H9 (cell line): Measurements from ENCODE around the gene MICB. TPM values are rescaled to one million over a fixed set of nuclear protein-coding genes. Genes with fewer than 3 reads are reported as not detected.

Experiments
- DNase-seq: peaks from one replicate; pipeline ENCODE4 v3.0.0-alpha.2; 2017
- H2AFZ ChIP-seq: one replicate; pipeline ENCODE4 v1.6.1; 2013; ENCODE audit warnings: mild to moderate bottlenecking, low read length, control low read depth, moderate library complexity
- H2AK5ac ChIP-seq: 2 replicates; pipeline ENCODE4 v1.6.1; 2013; ENCODE audit warnings: low read length, control low read depth, mixed read lengths; ENCODE audit not compliant: insufficient read length
- H2BK120ac ChIP-seq: one replicate; pipeline ENCODE4 v1.6.1; 2013; ENCODE audit warnings: low read depth, mild to moderate bottlenecking, low read length, control low read depth, inconsistent platforms; ENCODE audit not compliant: poor library complexity, severe bottlenecking
- H2BK12ac ChIP-seq: 2 replicates; pipeline ENCODE4 v1.6.1; 2013; ENCODE audit warnings: low read length, control low read depth, mixed read lengths, low read depth; ENCODE audit not compliant: insufficient read length
- H2BK15ac ChIP-seq: 2 replicates; pipeline ENCODE4 v1.6.1; 2013; ENCODE audit warnings: low read depth, low read length, control low read depth
- H2BK20ac ChIP-seq: one replicate; pipeline ENCODE4 v1.6.1; 2013; ENCODE audit warnings: low read depth, mild to moderate bottlenecking, low read length, control low read depth, inconsistent platforms; ENCODE audit not compliant: poor library complexity, severe bottlenecking
- H2BK5ac ChIP-seq: 2 replicates; pipeline ENCODE4 v1.6.1; 2013; ENCODE audit warnings: low read length, control low read depth, mixed read lengths; ENCODE audit not compliant: insufficient read length
- H3K14ac ChIP-seq: 2 replicates; pipeline ENCODE4 v1.6.1; 2013; ENCODE audit warnings: low read length, control low read depth; ENCODE audit not compliant: insufficient read depth
- H3K18ac ChIP-seq: 2 replicates; pipeline ENCODE4 v1.6.1; 2013; ENCODE audit warnings: low read depth, mild to moderate bottlenecking, mixed read lengths, low read length, control low read depth; ENCODE audit not compliant: insufficient read length
- H3K23ac ChIP-seq: 2 replicates; pipeline ENCODE4 v1.6.1; 2013; ENCODE audit warnings: low read length, control low read depth, mixed read lengths, low read depth; ENCODE audit not compliant: insufficient read length
- H3K23me2 ChIP-seq: 2 replicates; pipeline ENCODE4 v1.6.1; 2013; ENCODE audit warnings: low read depth, mild to moderate bottlenecking, mixed read lengths, low read length, control low read depth; ENCODE audit not compliant: insufficient read length, poor library complexity, severe bottlenecking
- H3K27ac ChIP-seq: 2 replicates; pipeline ENCODE4 v1.5.1; 2013; ENCODE audit warnings: low read length, control low read depth, mixed read lengths, low read depth; ENCODE audit not compliant: insufficient read length
- H3K27me3 ChIP-seq: 2 replicates; pipeline ENCODE4 v1.6.1; 2013; ENCODE audit warnings: low read length, control low read depth, inconsistent platforms; ENCODE audit not compliant: insufficient read depth
- H3K4ac ChIP-seq: 2 replicates; pipeline ENCODE4 v1.6.1; 2013; ENCODE audit warnings: low read depth, mild to moderate bottlenecking, control low read depth, inconsistent platforms, low read length, moderate library complexity
- H3K4me1 ChIP-seq: 2 replicates; pipeline ENCODE4 v1.6.1; 2013; ENCODE audit warnings: low read length, control low read depth, inconsistent platforms; ENCODE audit not compliant: insufficient read depth
- H3K4me2 ChIP-seq: 2 replicates; pipeline ENCODE4 v1.6.1; 2013; ENCODE audit warnings: low read length, control low read depth, mixed read lengths; ENCODE audit not compliant: insufficient read length, insufficient read depth
- H3K56ac ChIP-seq: 2 replicates; pipeline ENCODE4 v1.6.1; 2013; ENCODE audit warnings: low read depth, mild to moderate bottlenecking, mixed read lengths, low read length, control low read depth; ENCODE audit not compliant: insufficient read length
- H3K79me1 ChIP-seq: 2 replicates; pipeline ENCODE4 v1.6.1; 2013; ENCODE audit warnings: low read depth, mild to moderate bottlenecking, moderate library complexity, low read length, control low read depth, inconsistent platforms; ENCODE audit not compliant: insufficient read depth, poor library complexity, severe bottlenecking
- H3K79me2 ChIP-seq: 2 replicates; pipeline ENCODE4 v1.6.1; 2013; ENCODE audit warnings: low read length, control low read depth, inconsistent platforms; ENCODE audit not compliant: insufficient read depth
- H3K9ac ChIP-seq: 2 replicates; pipeline ENCODE4 v1.6.1; 2013; ENCODE audit warnings: low read length, control low read depth, mixed read lengths; ENCODE audit not compliant: insufficient read length; ENCODE audit errors: extremely low read depth
- H3K9me3 ChIP-seq: one replicate; pipeline ENCODE4 v1.6.1; 2013; ENCODE audit warnings: low read depth, low read length, inconsistent platforms; ENCODE audit not compliant: control insufficient read depth
- H3T11ph ChIP-seq: one replicate; pipeline ENCODE4 v1.6.1; 2013; ENCODE audit warnings: mild to moderate bottlenecking, low read length, control low read depth, inconsistent platforms
- H4K20me1 ChIP-seq: one replicate; pipeline ENCODE4 v1.6.1; 2013; ENCODE audit not compliant: control insufficient read depth, insufficient read length, insufficient read depth
- H4K5ac ChIP-seq: 2 replicates; pipeline ENCODE4 v1.6.1; 2013; ENCODE audit warnings: low read depth, mild to moderate bottlenecking, mixed read lengths, low read length, control low read depth; ENCODE audit not compliant: insufficient read length
- H4K8ac ChIP-seq: replicated peaks from 2 replicates; pipeline ENCODE4 v1.6.1; 2013; ENCODE audit warnings: low read length, control low read depth, mixed read lengths, low read depth; ENCODE audit not compliant: insufficient read length
- H4K91ac ChIP-seq: 2 replicates; pipeline ENCODE4 v1.6.1; 2013; ENCODE audit warnings: low read depth, mild to moderate bottlenecking, moderate library complexity, mixed read lengths, low read length, control low read depth; ENCODE audit not compliant: insufficient read length
- H3K27ac Mint-ChIP-seq, 3 experiments: 2 replicates in 2 of 3; 3 replicates in 1 of 3; pipeline ENCODE4 v1.8.0; 2020 to 2021; ENCODE audit warnings: mixed read lengths in 3 of 3, mild to moderate bottlenecking in 1 of 3, moderate library complexity in 1 of 3
- H3K27me3 Mint-ChIP-seq: 2 replicates; pipeline ENCODE4 v1.8.0; 2021; ENCODE audit warnings: low read depth, mild to moderate bottlenecking, moderate library complexity, mixed read lengths
- H3K36me3 Mint-ChIP-seq, 3 experiments: 2 replicates in 2 of 3; 3 replicates in 1 of 3; pipeline ENCODE4 v1.8.0; 2020 to 2021; ENCODE audit warnings: low read depth in 3 of 3, mixed read lengths in 3 of 3; ENCODE audit not compliant: insufficient read depth in 1 of 3
- H3K4me1 Mint-ChIP-seq, 2 experiments: 2 replicates each; pipeline ENCODE4 v1.8.0; 2020; ENCODE audit warnings: mixed read lengths in 2 of 2
- H3K4me3 Mint-ChIP-seq, 2 experiments: 2 replicates in 1 of 2; 3 replicates in 1 of 2; pipeline ENCODE4 v1.8.0; 2020 to 2021; ENCODE audit warnings: mild to moderate bottlenecking in 2 of 2, mixed read lengths in 2 of 2, moderate library complexity in 1 of 2
- H3K9me3 Mint-ChIP-seq, 2 experiments: 2 replicates in 1 of 2; 3 replicates in 1 of 2; pipeline ENCODE4 v1.8.0; 2020; ENCODE audit warnings: mild to moderate bottlenecking in 2 of 2, mixed read lengths in 2 of 2, moderate library complexity in 1 of 2
- WGBS: extraction: QIAGEN DNeasy Blood & Tissue Kit; methylation state at CpG from one replicate; pipeline ENCODE4 v1.1.7; 2013; ENCODE audit warnings: missing lambda C conversion rate, low lambda C conversion rate, mixed read lengths; ENCODE audit not compliant: insufficient read length; ENCODE audit errors: extremely low coverage; 5-methylcytosine and 5-hydroxymethylcytosine counted together
- total RNA-seq: library from RNA; stranded (reverse); gene quantifications from 2 replicates; pipeline ENCODE4 v1.2.1, GENCODE V29; 2021
- TF ChIP-seq, protein P1 (sequence below): fragments of 200-600 bp; sonication (generic); conservative IDR thresholded peaks from 3 replicates; pipeline ENCODE4 v1.8.0; 2021; ENCODE audit warnings: antibody characterized with exemption, mild to moderate bottlenecking

The MICB gene
- total RNA-seq, 1 experiment from 2014 or later, result 6.2 TPM

GRCh38 chr6:31513456-31514165 lies 15.7 kb downstream of the MICB start:
- Histone ChIP-seq H3K27ac (no peak overlapping the region), H2BK5ac (no peak overlapping the region), H4K5ac (no peak overlapping the region), H2BK120ac (no peak overlapping the region), H3T11ph (no peak overlapping the region), H3K18ac (no peak overlapping the region), H4K91ac (no peak overlapping the region), H3K56ac (no peak overlapping the region), H3K14ac (no peak overlapping the region), H4K20me1 (no peaks in the 10 kb centered on the region), H3K4me1 (no peaks in the 10 kb centered on the region; the same call in 1 of the 2 replicates), H3K9me3 (no peaks in the 10 kb centered on the region), H3K27me3 (no peaks in the 10 kb centered on the region), H2BK20ac (no peak overlapping the region), H2AK5ac (no peak overlapping the region), H2BK15ac (no peak overlapping the region), H3K79me2 (no peaks in the 10 kb centered on the region), H3K23ac (no peak overlapping the region), H4K8ac (no peak overlapping the region), H3K79me1 (no peaks in the 10 kb centered on the region), H3K4me2 (no peak overlapping the region), H3K9ac (no peak overlapping the region), H2AFZ (no peak overlapping the region), H3K4ac (no peak overlapping the region), H2BK12ac (no peak overlapping the region), H3K23me2 (no peaks in the 10 kb centered on the region)
- Mint-ChIP-seq H3K4me1 (peaks cover 0 to 3% of the 10 kb centered on the region in 2 experiments; a peak in 1 of 4 replicates), H3K27me3 (peaks cover 6% of the 10 kb centered on the region), H3K36me3 (peaks cover 16 to 24% (median 23%) of the 10 kb centered on the region in 3 experiments), H3K27ac (no peak overlapping the region), H3K9me3 (peaks cover 0 to 2% of the 10 kb centered on the region in 2 experiments; a peak in 2 of 5 replicates), H3K4me3 (no peak overlapping the region)
- WGBS, result no CpG with 5 or more reads among the region's 5 CpGs
- TF ChIP-seq, protein P1, sequence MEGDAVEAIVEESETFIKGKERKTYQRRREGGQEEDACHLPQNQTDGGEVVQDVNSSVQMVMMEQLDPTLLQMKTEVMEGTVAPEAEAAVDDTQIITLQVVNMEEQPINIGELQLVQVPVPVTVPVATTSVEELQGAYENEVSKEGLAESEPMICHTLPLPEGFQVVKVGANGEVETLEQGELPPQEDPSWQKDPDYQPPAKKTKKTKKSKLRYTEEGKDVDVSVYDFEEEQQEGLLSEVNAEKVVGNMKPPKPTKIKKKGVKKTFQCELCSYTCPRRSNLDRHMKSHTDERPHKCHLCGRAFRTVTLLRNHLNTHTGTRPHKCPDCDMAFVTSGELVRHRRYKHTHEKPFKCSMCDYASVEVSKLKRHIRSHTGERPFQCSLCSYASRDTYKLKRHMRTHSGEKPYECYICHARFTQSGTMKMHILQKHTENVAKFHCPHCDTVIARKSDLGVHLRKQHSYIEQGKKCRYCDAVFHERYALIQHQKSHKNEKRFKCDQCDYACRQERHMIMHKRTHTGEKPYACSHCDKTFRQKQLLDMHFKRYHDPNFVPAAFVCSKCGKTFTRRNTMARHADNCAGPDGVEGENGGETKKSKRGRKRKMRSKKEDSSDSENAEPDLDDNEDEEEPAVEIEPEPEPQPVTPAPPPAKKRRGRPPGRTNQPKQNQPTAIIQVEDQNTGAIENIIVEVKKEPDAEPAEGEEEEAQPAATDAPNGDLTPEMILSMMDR, result no peak
- DNase-seq, result no peak
